Activated gamma-delta T cell (primary cell): ENCODE measurements around the gene HLA-B.
"Not testable (repeated sequence)": the region's sequence is repeated elsewhere in the genome, so short reads cannot be mapped to it uniquely, and the experiment has no call there.

Experiments used
- DNase-seq: peaks from one replicate; lab custom pipeline; 2025; lab: John Stamatoyannopoulos, UW
- total RNA-seq, 2 donors: gene quantifications; one replicate each; lab custom pipeline; 2026; lab: John Stamatoyannopoulos, UW

Gene HLA-B
- total RNA-seq = 2,891 to 3,501 reads per million in 2 donors

DNA sequence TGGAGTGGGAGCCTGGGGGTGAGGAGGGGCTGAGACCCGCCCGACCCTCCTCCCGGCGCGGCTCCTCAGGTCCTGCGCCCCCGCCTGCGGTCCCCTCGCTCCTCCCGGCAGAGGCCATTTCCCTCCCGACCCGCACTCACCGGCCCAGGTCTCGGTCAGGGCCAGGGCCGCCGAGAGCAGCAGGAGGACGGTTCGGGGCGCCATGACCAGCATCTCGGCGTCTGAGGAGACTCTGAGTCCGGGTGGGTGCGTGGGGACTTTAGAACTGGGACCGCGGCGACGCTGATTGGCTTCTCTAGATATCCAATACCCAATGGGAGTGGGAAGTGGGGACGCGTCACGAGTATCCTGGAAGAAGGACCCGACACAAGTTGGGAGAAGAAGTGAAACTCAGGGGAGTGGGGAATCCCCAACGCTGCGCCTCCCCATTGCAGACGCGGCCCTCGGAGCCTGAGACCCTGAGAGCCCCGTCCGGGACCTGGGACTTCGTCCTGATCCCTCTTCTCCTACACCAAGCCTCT lies at the start of gene HLA-B:
Gene HLA-B, minus strand, starts transcription at position 234 of the 521 bp plus-strand sequence. Its CDS starts 21 bp downstream, at position 213.
- peak; percentile 65 for DNase-seq

DNA sequence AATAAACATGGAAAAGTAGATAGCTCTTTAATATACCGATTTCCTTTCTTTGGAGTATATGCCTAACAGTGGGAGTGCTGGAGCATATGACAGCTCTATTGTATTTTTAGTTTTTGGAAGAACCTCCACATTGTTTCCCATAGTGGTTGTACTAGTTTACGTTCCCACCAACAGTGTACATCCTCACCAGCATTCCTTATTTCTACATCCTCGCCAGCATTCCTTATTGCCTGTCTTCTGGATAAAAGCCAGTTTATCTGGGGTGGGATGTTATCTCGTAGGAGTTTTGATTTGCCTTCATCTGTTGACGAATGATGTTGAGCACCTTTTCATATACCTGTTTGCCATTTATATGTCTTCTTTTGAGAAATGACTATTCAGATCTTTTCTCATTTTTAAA lies 49.0 kb upstream of the HLA-B start:
- no peak for DNase-seq

DNA sequence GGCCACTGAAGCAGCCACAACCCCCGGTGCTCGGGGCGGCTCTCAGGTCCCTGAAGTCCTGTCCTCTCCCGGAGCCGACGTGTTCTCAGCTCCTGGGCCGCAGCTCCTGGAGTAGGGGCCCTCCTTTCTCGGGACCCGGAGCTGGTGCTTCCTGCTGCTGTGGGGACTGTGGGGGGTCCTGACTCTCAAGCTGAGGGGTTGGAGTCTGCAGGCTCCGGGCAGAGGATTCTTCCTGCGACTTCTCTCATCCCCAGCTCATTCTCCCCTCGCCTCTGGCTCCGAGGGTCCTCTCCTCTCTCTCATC lies 47.0 kb upstream of the HLA-B start:
- not testable (repeated sequence) for DNase-seq

DNA sequence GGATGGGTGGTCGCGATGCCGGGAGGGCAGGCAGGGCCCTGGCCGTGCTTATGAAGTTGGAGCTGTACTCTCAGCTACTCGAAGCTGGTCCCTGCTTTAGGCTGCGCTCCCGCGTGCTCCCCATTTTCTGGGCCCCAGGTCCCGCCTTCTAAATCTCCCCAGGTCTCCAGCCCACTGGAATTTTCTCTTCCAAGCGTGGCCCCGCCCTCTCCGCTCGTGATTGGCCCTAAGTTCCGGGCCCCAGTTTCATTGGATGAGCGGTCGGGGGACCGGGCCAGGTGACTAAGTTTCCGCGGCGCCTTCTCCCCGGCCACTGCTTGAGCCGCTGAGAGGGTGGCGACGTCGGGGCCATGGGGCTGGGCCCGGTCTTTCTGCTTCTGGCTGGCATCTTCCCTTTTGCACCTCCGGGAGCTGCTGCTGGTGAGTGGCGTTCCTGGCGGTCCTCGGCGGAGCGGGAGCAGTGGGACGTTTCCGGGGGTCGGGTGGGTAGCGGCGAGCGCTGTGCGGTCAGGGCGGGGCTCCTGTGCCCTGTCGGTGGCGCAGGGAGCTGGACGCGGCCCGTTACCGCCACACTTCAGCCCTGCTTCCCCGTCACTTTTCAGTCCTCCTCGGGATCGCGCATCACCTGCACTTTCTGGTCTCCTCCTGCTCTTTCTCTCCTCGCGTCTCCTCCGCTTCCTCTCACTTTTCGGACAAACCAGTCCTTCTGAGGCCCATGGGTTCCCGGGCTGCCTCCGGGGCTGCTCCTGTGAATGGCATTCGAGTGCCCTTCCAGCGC lies 46.5 kb upstream of the HLA-B start, which contains the start of gene MICA:
Gene MICA, plus strand, starts transcription at position 313 of the 778 bp plus-strand sequence. Its CDS starts 38 bp downstream, at position 351.
- DNase-seq = peak; percentile 59

DNA sequence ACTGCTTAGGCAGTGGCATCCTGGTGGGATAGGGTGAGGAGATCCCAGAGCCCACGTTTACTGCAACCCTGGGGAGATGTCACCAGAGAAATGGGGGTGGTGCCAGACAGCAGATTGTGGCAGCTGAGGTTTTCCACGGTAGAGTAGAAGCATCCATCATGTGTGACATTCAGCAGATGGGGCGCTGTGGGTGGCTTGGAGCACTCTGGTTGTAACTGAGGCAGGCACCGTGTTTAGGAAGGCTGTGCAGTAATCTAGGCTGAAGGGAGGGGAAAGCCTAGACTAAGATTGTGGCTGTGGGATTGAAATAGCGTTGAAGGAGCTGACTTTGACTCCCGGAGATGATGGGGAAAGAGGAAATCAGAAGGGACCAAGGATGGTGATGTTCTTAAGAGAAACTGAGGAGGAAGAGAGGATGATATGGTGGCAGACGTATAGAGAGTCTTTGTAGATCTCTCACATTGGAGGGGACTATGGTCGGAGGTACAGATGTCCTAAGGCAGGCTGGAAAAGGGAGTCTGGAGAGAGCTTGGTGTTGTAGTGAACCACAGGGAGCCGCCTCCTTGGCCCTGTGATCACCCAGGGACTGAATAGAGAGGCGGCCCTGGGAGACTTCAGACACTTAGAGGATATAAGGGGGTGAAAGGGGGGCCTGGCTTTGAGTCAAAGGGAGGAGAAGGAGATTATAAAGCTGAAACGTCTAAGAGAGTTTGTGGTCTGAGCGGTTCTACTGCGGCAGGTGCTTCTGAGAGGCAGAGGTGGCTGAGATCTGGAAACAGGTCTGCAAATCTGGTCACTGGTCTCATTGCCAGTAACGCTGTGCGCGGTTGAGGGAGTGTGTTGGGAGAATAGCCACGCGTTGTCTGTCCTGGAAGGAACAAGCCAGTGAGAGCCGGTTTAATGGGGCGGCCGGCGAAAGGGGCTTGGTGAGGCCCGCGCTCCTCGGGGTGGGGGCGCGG lies 45.6 kb upstream of the HLA-B start:
- DNase-seq = no peak

DNA sequence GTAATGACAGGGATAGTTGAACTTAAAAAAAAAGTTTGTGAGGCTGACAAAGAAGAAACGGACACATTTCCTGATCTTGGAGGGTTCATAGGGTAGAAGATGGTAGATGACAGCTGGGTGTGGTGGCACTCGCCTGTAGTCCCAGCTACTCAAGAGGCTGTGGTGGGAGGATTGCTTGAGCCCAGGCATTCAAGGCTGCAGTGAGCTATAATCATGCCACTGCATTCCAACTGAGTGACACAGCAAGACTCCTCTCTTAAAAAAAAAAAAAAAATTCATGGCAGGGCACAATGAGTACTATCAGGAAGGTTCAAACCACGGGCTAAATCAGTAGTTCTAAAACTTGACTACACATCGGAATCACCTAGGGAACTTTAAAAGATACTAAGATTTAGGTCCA lies 44.4 kb upstream of the HLA-B start:
- DNase-seq = no peak

DNA sequence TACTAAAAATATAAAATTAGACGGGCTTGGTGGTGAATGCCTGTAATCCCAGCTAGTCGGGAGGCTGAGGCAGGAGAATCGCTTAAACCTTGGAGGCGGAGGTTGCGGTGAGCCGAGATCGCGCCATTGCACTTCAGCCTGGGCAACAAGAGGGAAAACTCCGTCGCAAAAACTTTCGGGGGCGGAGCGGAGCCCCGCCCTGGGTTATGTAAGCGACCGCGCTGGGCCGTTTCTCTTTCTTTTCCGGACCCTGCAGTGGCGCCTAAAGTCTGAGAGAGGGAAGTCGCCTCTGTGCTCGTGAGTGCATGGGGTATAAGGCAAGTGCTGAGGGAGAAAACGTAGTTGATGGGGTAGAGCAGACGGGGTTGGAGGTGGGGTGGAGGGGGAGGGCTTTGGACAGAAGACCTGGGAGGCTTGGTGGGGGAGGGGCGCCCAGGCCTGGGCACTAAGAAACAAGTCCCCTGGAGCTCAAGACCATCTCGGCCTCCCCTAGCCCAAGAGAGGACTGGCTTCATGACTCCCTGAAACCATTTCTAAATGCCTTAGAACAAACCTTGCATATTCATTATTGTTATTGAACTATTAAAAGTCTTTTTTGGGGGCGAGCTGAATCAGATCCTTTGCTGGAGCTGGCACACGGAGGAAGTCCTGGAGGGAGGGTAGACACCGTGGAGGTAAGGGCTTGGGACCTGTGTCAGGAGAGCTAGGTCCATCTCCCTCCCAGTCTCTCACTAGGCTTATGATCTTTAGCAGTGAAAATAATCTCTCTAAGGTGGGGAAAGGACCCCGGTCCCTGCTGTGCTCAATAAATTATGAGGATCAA lies 43.7 kb upstream of the HLA-B start:
- peak; percentile 52 for DNase-seq

DNA sequence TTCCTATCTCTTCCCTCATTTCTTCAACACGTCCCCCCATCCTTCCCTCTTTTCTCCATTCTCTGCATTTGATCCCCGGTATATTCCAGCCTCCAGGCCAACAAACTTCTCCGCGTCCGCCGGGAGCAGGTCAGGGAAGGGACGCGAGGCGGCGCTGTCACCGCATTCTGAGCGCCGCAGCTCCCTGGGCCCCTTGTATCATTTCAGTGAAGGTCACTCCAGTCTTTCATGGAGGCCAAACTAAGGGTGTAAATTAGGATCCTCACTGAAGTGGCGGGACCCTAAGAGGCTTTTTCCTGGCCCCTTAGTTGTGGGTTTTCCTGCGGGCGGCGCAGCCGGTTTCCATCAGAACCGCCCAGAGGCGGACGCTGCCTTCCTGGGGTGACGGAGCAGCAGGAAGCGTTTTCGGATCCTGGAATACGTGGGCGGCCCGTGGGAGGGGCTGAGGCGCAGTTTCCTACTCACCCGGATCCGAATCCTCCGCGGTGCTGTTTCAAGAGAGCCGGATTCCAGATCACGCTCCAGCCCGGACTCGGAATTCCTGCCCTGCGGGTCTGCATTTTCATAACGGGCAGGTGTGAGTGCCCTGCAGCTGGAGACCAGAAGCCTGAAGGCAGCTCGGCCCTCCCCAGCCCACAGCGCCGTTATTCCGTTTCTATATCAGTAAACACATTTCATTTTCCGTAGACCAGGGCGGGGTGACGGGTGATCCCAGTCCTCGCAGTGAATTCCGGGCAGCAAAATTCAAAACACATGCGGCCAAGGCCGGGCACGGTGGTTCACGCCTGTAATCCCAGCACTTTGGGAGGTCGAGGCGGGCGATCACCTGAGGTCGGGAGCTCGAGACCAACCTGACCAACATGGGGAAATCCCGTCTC lies 42.8 kb upstream of the HLA-B start:
- peak; percentile 29 for DNase-seq

DNA sequence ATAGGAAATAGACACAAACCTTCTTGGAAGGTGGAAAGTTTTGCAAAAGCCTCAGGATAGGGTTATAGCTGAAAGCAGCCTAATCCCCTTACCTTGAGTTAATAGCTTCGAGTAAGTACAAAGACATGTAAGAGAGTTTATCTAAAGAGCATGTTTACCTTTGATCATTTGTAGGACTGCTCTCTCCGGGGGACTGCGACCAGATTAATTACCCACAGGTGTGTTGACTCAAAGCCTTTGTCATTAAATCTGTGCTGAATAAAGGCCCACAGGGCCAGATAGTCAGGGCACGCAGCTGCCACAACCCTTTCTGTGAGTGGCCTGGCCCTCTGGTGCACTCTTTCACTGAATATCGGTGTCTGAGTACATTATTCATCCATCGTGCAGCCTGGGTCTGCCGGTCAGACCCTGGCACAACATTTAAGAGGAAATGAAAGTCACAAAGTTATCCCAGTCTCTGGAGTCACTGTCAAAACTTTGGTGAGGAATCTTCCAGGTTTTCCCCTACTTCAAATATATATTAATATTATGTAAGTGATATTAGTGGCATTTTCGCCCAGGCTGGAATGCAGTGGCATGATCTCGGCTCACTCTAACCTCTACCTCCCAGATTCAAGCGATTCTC lies 41.0 kb upstream of the HLA-B start:
- DNase-seq = no peak

DNA sequence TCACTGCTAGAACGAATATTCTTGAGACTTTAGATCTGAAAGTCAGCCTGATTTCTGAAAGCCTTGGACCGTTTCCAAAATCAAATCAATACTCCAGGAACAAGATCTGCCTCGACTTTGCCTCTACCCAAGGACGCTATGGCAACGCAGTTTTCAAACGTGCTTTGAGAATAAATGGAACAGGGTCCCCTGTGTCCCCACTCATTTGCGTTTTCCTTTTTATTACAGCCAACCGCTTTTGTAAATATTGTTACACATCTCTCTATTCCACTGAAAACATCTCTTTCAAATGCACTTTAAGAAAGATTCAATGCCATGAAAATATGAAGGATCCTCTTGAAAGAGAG lies 40.1 kb upstream of the HLA-B start:
- DNase-seq = not testable (repeated sequence)

DNA sequence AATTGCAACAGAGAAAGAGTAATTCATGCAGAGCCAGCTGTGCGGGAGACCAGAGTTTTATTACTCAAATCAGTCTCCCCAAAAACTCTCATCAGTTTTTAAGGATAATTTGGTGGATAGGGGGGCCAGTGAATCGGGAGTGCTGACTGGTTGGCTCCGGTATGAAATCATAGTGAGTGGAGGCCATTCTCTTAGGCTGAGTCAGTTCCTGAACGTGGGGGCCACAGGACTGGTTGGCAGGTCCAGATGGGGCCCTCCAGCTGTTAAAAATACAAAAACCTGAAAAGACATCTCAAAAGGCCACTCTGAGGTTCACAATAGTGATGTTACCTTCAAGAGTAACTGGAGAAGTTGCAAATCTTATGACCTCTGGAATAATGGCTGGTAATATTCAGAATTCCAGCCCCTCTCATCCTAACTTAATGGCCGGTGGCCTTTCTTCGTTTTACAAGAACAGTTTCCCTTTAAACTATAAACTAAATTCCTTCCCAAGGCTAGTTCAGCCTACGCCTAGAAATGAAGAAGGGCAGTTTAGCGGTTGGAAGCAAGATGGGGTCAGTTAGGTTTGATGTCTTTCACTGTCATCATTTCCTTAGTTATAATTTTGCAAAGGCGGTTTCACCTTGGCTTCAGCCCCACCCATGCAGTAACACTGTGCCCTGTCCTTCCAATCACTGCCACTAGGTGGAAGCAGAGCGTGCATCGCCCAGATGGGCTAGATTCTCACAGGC lies 39.6 kb upstream of the HLA-B start:
- DNase-seq = no peak

DNA sequence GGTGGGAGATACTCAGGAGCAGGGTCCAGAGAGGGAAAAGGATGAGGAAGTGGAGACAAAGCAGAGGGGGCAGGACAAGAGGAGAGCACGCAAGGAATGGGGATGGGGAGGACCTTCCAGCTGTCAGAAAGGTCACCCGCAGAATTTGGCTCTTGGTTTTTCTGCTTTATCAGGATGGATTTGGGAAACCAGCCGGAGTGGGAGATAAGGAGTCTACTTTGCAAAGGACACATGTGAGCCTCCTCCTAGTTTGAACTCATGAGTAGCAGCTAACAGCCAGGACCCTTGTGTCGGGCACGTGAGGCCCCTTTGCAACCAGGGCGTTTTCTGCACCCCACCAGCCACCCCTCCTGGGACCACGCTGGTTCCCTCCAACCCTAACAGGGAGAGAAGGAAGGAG lies 38.9 kb upstream of the HLA-B start:
- DNase-seq = no peak

DNA sequence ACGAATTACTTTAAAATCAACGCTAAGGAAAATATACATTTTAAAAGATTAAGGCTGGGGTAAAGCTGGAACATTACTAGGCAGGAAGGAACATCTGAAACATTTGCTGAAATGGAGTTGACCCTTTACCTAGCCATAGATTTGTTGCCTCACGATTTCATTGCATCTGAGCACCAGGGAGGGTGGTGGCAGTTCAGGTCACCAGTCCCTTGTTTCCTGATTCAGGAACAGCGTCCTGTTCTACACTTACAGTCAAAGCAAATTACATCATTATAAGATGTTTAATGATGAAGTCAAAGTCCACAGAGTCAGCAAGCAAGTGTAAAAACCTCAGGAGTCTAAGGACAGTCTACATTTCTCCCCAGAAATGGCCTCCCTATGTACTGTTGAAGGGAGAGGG lies 37.4 kb upstream of the HLA-B start:
- no peak for DNase-seq

DNA sequence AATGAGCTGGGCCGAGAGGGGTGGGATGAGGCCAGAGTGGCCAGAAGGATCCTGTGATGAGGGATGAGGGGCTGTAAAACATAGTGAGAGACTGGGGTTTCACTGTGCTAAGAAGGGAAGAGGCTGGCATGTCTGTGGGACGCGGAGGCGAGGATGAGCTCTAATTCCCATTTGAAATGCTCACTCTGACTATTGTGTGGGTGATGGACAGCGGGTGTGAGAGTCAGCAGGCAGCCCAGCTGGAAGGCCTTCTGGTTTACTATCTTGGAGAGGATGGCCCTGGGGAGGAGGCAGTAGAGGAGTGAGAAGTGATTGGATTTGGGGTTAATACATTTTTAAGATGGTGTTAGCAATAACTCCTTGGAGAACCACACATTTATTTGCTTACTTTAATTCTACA lies 37.0 kb upstream of the HLA-B start:
- DNase-seq = no peak

DNA sequence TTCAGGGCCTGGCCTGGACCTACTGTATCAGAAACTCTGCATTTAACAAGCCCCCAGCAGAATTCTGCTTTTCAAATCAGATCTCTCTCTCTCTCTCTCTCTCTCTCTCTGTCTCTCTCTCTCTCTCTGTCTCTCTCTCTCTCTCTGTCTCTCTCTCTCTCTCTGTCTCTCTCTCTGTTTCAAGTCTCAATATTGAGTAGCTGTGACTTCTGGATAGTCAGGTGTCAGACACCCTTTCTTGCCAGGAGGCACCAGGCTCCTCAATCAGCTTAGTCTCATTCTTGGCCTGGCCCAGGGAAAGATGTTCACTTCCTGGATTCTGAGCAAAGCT lies 32.8 kb upstream of the HLA-B start:
- not testable (repeated sequence) for DNase-seq

DNA sequence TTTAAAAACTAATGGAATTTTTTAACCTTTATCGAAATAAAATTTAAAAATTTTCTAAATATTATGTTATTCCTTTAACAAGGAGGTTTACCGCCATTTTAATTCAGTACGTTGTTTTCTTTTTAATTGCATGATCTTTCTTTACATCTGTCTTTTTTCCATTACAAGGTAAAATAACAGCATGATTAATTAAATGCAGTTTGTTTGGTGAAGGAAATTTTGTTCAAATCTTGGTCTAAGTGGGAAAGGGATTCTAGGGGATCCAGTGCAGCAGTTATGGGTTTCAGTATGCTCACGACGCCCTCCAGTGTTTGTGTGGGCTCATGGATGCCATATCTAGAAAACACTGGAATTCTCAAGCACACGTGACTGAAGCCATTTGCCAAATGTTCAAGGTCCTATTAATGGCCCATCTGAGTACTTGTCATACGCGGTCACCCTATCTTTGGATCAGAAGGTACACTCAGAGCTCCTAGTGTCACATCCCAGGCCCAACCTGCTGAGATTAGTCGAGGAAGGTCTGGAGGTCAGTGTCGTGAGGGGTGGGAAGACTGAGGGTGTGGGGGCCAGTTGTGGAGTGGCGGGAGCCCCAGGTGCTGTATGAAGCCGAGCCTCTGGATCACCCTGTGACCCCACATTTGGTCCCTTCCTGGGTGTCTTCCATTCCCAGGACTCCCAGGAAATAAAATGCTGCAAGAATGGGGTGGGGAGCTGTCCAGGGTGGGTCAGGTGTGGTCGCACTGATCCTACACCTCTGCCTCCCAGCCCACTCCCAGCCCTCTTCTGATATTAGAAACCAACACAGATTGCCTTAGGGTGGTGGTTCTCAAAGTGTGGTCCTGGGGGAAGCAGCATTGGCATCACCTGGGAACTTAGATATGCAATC lies 32.2 kb upstream of the HLA-B start:
- not testable (repeated sequence) for DNase-seq

DNA sequence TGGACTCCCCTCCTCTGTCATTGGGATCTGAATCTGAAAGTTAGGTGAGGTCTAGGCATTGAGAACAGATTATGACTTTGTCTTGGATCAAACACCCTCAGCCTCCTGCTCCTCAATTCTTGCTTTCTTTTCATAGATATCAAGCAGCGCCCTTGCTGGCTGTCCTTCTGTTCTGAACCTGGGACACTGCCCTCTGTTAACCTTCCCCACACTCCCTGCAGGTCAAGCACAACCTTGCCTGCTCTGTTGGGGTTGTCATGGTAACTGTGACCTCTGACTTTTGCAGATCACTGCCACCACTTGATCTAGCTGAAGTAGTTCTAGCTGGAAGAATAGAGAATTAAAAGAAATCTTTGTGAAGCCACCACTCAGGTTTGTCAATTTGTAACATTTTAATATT lies 30.0 kb upstream of the HLA-B start:
- no peak for DNase-seq

DNA sequence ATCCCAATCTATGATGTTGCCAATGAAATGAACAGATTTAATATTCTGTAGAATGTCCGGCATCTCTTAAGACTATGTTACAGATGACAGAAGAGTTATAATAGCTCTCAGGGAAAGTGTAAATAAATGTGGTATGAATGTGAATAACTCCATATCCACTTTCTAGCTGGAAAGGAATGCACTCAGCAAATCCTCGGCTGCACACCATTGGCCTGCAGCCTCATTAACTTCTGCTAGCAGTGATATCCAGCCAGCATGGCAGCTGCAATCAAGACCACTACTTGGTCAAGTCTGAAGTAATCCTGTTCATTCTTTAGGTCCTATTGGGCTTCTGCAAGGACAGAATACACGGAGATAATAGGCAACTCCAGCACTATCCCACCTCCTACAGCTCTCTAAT lies 29.1 kb upstream of the HLA-B start:
- no peak for DNase-seq

DNA sequence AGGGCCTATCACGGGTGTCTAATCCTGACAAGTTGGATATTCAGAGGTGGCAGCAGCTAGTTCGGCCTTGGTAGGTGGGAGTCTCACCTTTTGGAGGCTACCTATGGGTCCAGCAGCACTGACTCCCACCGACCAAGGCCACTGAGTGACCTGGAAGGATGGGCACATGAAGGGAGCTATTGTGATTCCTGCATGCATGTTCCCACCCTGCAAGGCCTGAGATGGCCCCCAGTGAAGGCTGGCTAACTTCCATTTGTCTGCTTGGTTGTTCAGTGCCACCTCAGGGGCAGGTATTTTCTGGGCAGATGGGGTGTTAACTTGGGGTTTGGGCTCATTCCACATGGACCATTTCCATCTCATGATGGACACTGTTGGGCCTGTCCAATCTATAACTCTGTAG lies 28.1 kb upstream of the HLA-B start:
- DNase-seq = no peak
